Measurements from ENCODE around the gene HDAC3.
A peak's percentile ranks its signal among the peaks of the same experiment; 100 is the strongest.

The HDAC3 gene

DNA sequence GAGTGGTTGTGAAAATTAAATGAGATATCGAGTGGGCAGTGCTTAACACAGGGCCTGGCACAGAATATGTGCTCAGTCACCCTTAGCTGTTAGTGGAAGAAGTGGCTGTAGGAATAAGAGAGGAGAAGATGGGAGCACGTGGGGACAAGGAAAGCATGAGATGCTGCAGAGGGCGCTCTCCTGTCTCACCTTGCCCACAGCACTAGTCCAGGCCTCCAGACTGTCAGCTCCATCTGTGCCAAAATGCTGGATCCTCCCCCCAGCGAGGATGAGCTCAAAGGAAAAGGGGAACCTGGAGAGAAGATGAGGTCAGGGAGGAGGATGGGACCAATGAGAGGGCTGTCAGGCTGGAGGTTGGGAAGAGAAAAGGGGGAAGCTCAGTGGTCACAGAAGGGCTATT is 32.9 kb upstream of the HDAC3 start (continued):
- TF ChIP-seq, protein P1, sequence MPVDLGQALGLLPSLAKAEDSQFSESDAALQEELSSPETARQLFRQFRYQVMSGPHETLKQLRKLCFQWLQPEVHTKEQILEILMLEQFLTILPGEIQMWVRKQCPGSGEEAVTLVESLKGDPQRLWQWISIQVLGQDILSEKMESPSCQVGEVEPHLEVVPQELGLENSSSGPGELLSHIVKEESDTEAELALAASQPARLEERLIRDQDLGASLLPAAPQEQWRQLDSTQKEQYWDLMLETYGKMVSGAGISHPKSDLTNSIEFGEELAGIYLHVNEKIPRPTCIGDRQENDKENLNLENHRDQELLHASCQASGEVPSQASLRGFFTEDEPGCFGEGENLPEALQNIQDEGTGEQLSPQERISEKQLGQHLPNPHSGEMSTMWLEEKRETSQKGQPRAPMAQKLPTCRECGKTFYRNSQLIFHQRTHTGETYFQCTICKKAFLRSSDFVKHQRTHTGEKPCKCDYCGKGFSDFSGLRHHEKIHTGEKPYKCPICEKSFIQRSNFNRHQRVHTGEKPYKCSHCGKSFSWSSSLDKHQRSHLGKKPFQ (tag by site-specific recombination; IDR thresholded peaks at IDR 0.05): no peak
- TF ChIP-seq ZNF660 (tag by site-specific recombination; IDR thresholded peaks at IDR 0.05) (no peak), ZEB2 (tag by site-specific recombination; IDR thresholded peaks at IDR 0.05) (no peak), KLF9 (tag by site-specific recombination; IDR thresholded peaks at IDR 0.05; ENCODE audit: low read depth) (no peak), ZNF792 (tag by site-specific recombination; IDR thresholded peaks at IDR 0.05) (no peak), ZNF837 (tag by site-specific recombination; IDR thresholded peaks at IDR 0.05) (no peak), PRDM1 (tag by site-specific recombination; IDR thresholded peaks at IDR 0.05) (no peak)
- TF ChIP-seq, protein P2, sequence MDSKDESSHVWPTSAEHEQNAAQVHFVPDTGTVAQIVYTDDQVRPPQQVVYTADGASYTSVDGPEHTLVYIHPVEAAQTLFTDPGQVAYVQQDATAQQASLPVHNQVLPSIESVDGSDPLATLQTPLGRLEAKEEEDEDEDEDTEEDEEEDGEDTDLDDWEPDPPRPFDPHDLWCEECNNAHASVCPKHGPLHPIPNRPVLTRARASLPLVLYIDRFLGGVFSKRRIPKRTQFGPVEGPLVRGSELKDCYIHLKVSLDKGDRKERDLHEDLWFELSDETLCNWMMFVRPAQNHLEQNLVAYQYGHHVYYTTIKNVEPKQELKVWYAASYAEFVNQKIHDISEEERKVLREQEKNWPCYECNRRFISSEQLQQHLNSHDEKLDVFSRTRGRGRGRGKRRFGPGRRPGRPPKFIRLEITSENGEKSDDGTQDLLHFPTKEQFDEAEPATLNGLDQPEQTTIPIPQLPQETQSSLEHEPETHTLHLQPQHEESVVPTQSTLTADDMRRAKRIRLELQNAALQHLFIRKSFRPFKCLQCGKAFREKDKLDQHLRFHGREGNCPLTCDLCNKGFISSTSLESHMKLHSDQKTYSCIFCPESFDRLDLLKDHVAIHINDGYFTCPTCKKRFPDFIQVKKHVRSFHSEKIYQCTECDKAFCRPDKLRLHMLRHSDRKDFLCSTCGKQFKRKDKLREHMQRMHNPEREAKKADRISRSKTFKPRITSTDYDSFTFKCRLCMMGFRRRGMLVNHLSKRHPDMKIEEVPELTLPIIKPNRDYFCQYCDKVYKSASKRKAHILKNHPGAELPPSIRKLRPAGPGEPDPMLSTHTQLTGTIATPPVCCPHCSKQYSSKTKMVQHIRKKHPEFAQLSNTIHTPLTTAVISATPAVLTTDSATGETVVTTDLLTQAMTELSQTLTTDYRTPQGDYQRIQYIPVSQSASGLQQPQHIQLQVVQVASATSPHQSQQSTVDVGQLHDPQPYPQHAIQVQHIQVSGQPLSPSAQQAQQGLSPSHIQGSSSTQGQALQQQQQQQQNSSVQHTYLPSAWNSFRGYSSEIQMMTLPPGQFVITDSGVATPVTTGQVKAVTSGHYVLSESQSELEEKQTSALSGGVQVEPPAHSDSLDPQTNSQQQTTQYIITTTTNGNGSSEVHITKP (tag by site-specific recombination; IDR thresholded peaks at IDR 0.05): no peak
- TF ChIP-seq, protein P3, sequence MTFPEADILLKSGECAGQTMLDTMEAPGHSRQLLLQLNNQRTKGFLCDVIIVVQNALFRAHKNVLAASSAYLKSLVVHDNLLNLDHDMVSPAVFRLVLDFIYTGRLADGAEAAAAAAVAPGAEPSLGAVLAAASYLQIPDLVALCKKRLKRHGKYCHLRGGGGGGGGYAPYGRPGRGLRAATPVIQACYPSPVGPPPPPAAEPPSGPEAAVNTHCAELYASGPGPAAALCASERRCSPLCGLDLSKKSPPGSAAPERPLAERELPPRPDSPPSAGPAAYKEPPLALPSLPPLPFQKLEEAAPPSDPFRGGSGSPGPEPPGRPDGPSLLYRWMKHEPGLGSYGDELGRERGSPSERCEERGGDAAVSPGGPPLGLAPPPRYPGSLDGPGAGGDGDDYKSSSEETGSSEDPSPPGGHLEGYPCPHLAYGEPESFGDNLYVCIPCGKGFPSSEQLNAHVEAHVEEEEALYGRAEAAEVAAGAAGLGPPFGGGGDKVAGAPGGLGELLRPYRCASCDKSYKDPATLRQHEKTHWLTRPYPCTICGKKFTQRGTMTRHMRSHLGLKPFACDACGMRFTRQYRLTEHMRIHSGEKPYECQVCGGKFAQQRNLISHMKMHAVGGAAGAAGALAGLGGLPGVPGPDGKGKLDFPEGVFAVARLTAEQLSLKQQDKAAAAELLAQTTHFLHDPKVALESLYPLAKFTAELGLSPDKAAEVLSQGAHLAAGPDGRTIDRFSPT (tag by site-specific recombination; IDR thresholded peaks at IDR 0.05): no peak

DNA sequence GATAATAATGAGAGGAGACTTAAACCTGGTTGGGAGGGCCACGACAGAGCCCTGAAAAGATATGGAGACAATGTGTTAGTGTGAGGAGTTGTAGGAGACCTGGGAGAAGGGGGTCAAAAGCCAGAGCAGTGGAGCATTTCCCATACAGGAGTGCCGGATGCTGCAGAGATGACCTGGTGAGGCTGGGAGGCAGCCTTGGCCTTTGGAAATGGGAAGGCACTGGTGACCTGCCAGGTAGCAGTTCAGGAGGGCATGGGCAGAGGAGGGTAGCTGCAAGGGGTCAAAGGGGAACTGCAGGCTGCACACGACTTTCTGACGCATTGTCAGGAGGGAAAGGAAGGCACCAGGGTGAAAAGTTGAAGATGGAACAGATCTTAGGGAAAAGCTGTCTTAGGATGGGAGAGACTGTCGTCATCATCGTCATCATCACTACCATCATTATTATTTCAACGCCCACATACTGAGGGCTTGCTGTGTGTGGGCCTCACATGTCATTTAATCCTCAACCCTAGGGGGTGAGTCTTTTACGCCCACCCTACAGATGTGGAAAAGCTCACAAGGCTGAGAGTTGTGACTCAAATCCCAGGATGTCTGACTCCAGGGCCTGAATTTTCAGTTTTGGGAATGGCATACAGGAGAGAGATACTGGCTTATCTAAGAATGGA is 32.1 kb upstream of the HDAC3 start:
- H3K27ac ChIP-seq (ENCODE audit: extremely low read depth, low read depth, low read length): no peak overlapping the region
- H3K36me3 ChIP-seq (ENCODE audit: control insufficient read depth in 2 of 2, insufficient read depth in 1 of 2, low read length in 2 of 2): peaks cover 0 to 9% of the 10 kb centered on the region in 2 experiments; a peak in 1 of 3 replicates
- H3K4me1 ChIP-seq (ENCODE audit: control insufficient read depth, insufficient read depth, low read length): no peaks in the 10 kb centered on the region
- POLR2A ChIA-PET: interaction anchor here (0.7 to 1.5 kb wide), 2 partner anchors 32 kb away, joined by 4 to 5 read pairs; partner anchors contain the start of genes HDAC3 and RELL2
- TF ChIP-seq ZFHX2 (tag by site-specific recombination; conservative IDR thresholded peaks at IDR 0.05) (peak; percentile 98), EGR2 (tag by site-specific recombination; IDR thresholded peaks at IDR 0.05; ENCODE audit: low read depth) (peak; percentile 97), ZNF571 (tag by site-specific recombination; IDR thresholded peaks at IDR 0.05) (no peak)
- CTCF ChIA-PET: interaction anchor here (0.5 to 2.4 kb wide), 11 partner anchors 9 to 356 kb away, joined by 3 to 12 read pairs (median 3); partner anchors contain the start of genes ARAP3 and PCDHGB5
- no peak overlapping the region for H3K4me3 ChIP-seq (ENCODE audit: low read depth, low read length)
- no peaks in the 10 kb centered on the region for H3K9me3 ChIP-seq (ENCODE audit: control insufficient read depth, insufficient read depth, low read depth, low read length)

DNA sequence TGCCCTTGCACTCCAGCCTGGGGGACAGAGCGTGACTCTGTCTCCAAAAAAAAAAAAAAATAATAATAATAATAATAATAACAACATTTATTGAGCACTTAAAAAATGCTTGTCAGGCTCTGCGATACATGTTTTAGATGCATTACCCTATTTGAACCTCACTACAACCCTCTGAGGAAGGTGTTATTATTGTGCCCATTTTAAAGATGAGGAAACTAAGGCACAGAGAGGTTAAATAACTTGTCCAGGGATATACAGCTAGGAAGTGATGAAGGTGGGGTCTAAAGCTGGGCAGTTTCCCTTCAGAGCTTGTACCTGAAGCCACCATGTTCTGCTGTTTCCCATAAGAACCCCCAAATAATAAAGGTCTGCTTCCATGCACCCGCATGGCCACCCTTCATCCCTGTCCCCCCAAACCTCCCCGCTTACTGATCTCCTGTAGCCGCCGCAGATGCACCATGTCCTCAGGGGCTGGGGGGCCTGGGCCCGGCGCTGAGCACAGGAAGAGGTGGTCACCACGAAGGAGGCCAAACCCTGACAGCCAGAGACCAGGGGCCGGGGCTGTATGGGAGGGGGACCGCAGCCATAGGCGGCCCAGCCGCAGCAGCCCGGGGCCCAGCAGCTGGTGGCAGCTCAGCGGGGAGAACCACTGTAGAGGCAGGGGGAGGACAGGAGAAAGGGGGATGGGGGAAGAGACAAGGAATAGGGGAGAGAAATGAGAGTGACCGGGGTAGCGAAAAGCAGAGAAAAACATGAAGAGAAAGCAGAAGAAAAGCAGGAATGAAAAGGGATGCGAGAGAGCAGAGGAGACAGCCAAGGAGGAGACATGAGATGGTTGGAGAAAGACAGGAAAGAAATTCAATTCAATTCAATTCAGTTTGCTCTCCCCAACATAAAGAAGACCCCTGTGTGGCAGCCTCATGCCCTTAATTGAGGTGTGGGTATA is 29.6 kb upstream of the HDAC3 start:
- no peaks in the 10 kb centered on the region for H3K9me3 ChIP-seq (ENCODE audit: control insufficient read depth, insufficient read depth, low read depth, low read length)
- ChIA-PET POLR2A (no interaction called here), CTCF (interaction anchor here (0.6 to 3.7 kb wide), 11 partner anchors 10 to 486 kb away, joined by 3 to 19 read pairs (median 6); partner anchors contain the start of gene RNF14)
- no peak overlapping the region for H3K4me3 ChIP-seq (ENCODE audit: low read depth, low read length)
- no peaks in the 10 kb centered on the region for H3K36me3 ChIP-seq (ENCODE audit: control insufficient read depth in 2 of 2, insufficient read depth in 1 of 2, low read length in 2 of 2)
- H3K27ac ChIP-seq (ENCODE audit: extremely low read depth, low read depth, low read length): no peak overlapping the region
- no peaks in the 10 kb centered on the region for H3K4me1 ChIP-seq (ENCODE audit: control insufficient read depth, insufficient read depth, low read length)
- TF ChIP-seq, protein P4, sequence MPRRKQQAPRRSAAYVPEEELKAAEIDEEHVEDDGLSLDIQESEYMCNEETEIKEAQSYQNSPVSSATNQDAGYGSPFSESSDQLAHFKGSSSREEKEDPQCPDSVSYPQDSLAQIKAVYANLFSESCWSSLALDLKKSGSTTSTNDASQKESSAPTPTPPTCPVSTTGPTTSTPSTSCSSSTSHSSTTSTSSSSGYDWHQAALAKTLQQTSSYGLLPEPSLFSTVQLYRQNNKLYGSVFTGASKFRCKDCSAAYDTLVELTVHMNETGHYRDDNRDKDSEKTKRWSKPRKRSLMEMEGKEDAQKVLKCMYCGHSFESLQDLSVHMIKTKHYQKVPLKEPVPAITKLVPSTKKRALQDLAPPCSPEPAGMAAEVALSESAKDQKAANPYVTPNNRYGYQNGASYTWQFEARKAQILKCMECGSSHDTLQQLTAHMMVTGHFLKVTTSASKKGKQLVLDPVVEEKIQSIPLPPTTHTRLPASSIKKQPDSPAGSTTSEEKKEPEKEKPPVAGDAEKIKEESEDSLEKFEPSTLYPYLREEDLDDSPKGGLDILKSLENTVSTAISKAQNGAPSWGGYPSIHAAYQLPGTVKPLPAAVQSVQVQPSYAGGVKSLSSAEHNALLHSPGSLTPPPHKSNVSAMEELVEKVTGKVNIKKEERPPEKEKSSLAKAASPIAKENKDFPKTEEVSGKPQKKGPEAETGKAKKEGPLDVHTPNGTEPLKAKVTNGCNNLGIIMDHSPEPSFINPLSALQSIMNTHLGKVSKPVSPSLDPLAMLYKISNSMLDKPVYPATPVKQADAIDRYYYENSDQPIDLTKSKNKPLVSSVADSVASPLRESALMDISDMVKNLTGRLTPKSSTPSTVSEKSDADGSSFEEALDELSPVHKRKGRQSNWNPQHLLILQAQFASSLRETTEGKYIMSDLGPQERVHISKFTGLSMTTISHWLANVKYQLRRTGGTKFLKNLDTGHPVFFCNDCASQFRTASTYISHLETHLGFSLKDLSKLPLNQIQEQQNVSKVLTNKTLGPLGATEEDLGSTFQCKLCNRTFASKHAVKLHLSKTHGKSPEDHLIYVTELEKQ (tag by site-specific recombination; IDR thresholded peaks at IDR 0.05; ENCODE audit: borderline replicate concordance): no peak
- TF ChIP-seq ZNF624 (tag by site-specific recombination; IDR thresholded peaks at IDR 0.05) (no peak), ZNF670 (tag by site-specific recombination; IDR thresholded peaks at IDR 0.05; ENCODE audit: low read depth) (no peak), PRDM1 (tag by site-specific recombination; IDR thresholded peaks at IDR 0.05) (peak; percentile 97), ZNF121 (tag by site-specific recombination; IDR thresholded peaks at IDR 0.05) (no peak)
- TF ChIP-seq, protein P5, sequence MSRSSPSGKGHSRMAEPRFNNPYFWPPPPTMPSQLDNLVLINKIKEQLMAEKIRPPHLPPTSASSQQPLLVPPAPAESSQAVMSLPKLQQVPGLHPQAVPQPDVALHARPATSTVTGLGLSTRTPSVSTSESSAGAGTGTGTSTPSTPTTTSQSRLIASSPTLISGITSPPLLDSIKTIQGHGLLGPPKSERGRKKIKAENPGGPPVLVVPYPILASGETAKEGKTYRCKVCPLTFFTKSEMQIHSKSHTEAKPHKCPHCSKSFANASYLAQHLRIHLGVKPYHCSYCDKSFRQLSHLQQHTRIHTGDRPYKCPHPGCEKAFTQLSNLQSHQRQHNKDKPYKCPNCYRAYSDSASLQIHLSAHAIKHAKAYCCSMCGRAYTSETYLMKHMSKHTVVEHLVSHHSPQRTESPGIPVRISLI (tag by site-specific recombination; IDR thresholded peaks at IDR 0.05): no peak

Measured in HEK293 (cell line).